Neuronal stem cell (in vitro differentiated cells): ENCODE measurements around the gene RNF114.

ENCODE experiments used
- DNase-seq: peaks from one replicate; pipeline ENCODE4 v3.0.0-alpha.2; 2013; ENCODE audit warnings: low spot score
- H2AFZ ChIP-seq: one replicate; pipeline ENCODE4 v1.6.1; 2013; ENCODE audit warnings: mild to moderate bottlenecking, low read length, inconsistent platforms
- H2AK5ac ChIP-seq: 2 replicates; pipeline ENCODE4 v1.6.1; 2013; ENCODE audit warnings: low read depth, mild to moderate bottlenecking, inconsistent platforms, low read length, moderate library complexity, mixed read lengths
- H2BK120ac ChIP-seq: 2 replicates; pipeline ENCODE4 v1.6.1; 2013; ENCODE audit warnings: low read depth, mild to moderate bottlenecking, inconsistent platforms, low read length, moderate library complexity, mixed read lengths
- H2BK12ac ChIP-seq: one replicate; pipeline ENCODE4 v1.6.1; 2013; ENCODE audit warnings: low read length, inconsistent platforms
- H2BK15ac ChIP-seq: 2 replicates; pipeline ENCODE4 v1.6.1; 2013; ENCODE audit warnings: mild to moderate bottlenecking, low read length, inconsistent platforms, mixed read lengths
- H2BK5ac ChIP-seq: one replicate; pipeline ENCODE4 v1.6.1; 2013; ENCODE audit warnings: inconsistent platforms, mild to moderate bottlenecking, low read length, moderate library complexity
- H3K14ac ChIP-seq: one replicate; pipeline ENCODE4 v1.6.1; 2013; ENCODE audit warnings: low read length, inconsistent platforms
- H3K18ac ChIP-seq: 2 replicates; pipeline ENCODE4 v1.6.1; 2013; ENCODE audit warnings: low read length, inconsistent platforms
- H3K23ac ChIP-seq: 2 replicates; pipeline ENCODE4 v1.6.1; 2013; ENCODE audit warnings: low read depth, mild to moderate bottlenecking, mixed read lengths, low read length, inconsistent platforms; ENCODE audit not compliant: poor library complexity
- H3K27ac ChIP-seq: replicated peaks from 3 replicates; pipeline ENCODE4 v1.5.1; 2013; ENCODE audit warnings: low read length, inconsistent platforms
- H3K27me3 ChIP-seq, 3 experiments: 2 replicates each; pipeline ENCODE4 v1.6.1; 2013; ENCODE audit warnings: low read length in 3 of 3, mild to moderate bottlenecking in 2 of 3, inconsistent platforms in 1 of 3, low read depth in 1 of 3, mixed read lengths in 1 of 3, moderate library complexity in 1 of 3; ENCODE audit not compliant: control insufficient read depth in 3 of 3, insufficient read depth in 3 of 3
- H3K36me3 ChIP-seq, 2 donors: replicated peaks in 1 of 2; 2 replicates each; pipeline ENCODE4 v1.6.1; 2013; ENCODE audit warnings: low read length in 2 of 2; ENCODE audit not compliant: control insufficient read depth in 2 of 2, insufficient read depth in 2 of 2
- H3K4ac ChIP-seq: 2 replicates; pipeline ENCODE4 v1.6.1; 2013; ENCODE audit warnings: inconsistent platforms, mild to moderate bottlenecking, low read length, moderate library complexity
- H3K4me1 ChIP-seq, 2 donors: 1 replicate in 1 of 2; 2 replicates in 1 of 2; pipeline ENCODE4 v1.6.1; 2013; ENCODE audit warnings: low read length in 2 of 2, low read depth in 1 of 2; ENCODE audit not compliant: control insufficient read depth in 2 of 2, insufficient read depth in 1 of 2
- H3K4me2 ChIP-seq: one replicate; pipeline ENCODE4 v1.6.1; 2013; ENCODE audit warnings: mild to moderate bottlenecking, low read length, inconsistent platforms; ENCODE audit not compliant: insufficient read depth, poor library complexity, severe bottlenecking
- H3K4me3 ChIP-seq, 2 donors: 2 replicates each; pipeline ENCODE4 v1.5.1; 2013; ENCODE audit warnings: low read length in 2 of 2, mild to moderate bottlenecking in 2 of 2, inconsistent platforms in 1 of 2, moderate library complexity in 1 of 2
- H3K79me1 ChIP-seq: one replicate; pipeline ENCODE4 v1.6.1; 2013; ENCODE audit warnings: low read depth, mild to moderate bottlenecking, inconsistent platforms, low read length, moderate library complexity
- H3K9ac ChIP-seq: one replicate; pipeline ENCODE4 v1.6.1; 2013; ENCODE audit warnings: mild to moderate bottlenecking, low read depth, low read length, inconsistent platforms; ENCODE audit not compliant: poor library complexity
- H3K9me3 ChIP-seq, 2 donors: replicated peaks in 1 of 2; 2 replicates each; pipeline versions ENCODE3 to v1.6.1; 2013; ENCODE audit warnings: low read length in 2 of 2, mild to moderate bottlenecking in 2 of 2, inconsistent platforms in 1 of 2, low read depth in 1 of 2, mixed read lengths in 1 of 2, moderate library complexity in 1 of 2; ENCODE audit not compliant: control insufficient read depth in 2 of 2, insufficient read depth in 1 of 2
- H4K8ac ChIP-seq: one replicate; pipeline ENCODE4 v1.6.1; 2013; ENCODE audit warnings: low read depth, mild to moderate bottlenecking, inconsistent platforms, low read length, moderate library complexity
- H4K91ac ChIP-seq: one replicate; pipeline ENCODE4 v1.6.1; 2013; ENCODE audit warnings: low read length, low read depth, mild to moderate bottlenecking, inconsistent platforms; ENCODE audit not compliant: poor library complexity
- WGBS, 2 donors: extraction: QIAGEN DNeasy Blood & Tissue Kit; methylation state at CpG; one replicate each; pipeline ENCODE4 v1.1.7; 2013; ENCODE audit warnings: missing lambda C conversion rate in 2 of 2, mixed read lengths in 1 of 2; ENCODE audit not compliant: insufficient read length in 2 of 2, insufficient replicate concordance in 1 of 2; ENCODE audit errors: extremely low coverage in 2 of 2; 5-methylcytosine and 5-hydroxymethylcytosine counted together

The RNF114 gene

GRCh38 chr20:49969234-49969633 is 33.0 kb downstream of the RNF114 start:
- no peaks in the 10 kb centered on the region for H3K9me3 ChIP-seq
- H2BK15ac ChIP-seq, result no peak overlapping the region
- no peaks in the 10 kb centered on the region for H3K79me1 ChIP-seq
- no peak overlapping the region for H2AFZ ChIP-seq
- H3K4me1 ChIP-seq, result peaks cover 0 to 2% of the 10 kb centered on the region in 2 donors
- H3K9ac ChIP-seq, result no peak overlapping the region
- no peaks in the 10 kb centered on the region for H3K27me3 ChIP-seq
- no peak overlapping the region for H3K14ac ChIP-seq
- H3K27ac ChIP-seq, result no peak overlapping the region
- H2BK5ac ChIP-seq, result no peak overlapping the region
- WGBS, 2 donors, result no CpG with 5 or more reads among the region's 3 CpGs
- H4K91ac ChIP-seq, result no peak overlapping the region
- no peaks in the 10 kb centered on the region for H3K36me3 ChIP-seq
- H3K23ac ChIP-seq, result no peak overlapping the region
- H2BK120ac ChIP-seq, result no peak overlapping the region
- H3K4me2 ChIP-seq, result no peak overlapping the region
- no peak overlapping the region for H3K4me3 ChIP-seq
- no peak overlapping the region for H2BK12ac ChIP-seq
- H4K8ac ChIP-seq, result no peak overlapping the region
- H3K18ac ChIP-seq, result no peak overlapping the region
- no peak overlapping the region for H2AK5ac ChIP-seq
- H3K4ac ChIP-seq, result no peak overlapping the region
- DNase-seq, result no peak

- Histone ChIP-seq H3K36me3 (no peaks in the 10 kb centered on the region), H2AK5ac (no peak overlapping the region), H2BK120ac (no peak overlapping the region), H4K91ac (no peak overlapping the region), H3K27me3 (no peaks in the 10 kb centered on the region), H2BK12ac (no peak overlapping the region), H2BK5ac (no peak overlapping the region), H3K27ac (no peak overlapping the region), H3K4me2 (no peak overlapping the region), H4K8ac (no peak overlapping the region), H3K79me1 (no peaks in the 10 kb centered on the region), H3K18ac (no peak overlapping the region), H3K4ac (no peak overlapping the region), H2BK15ac (no peak overlapping the region), H3K14ac (peak overlapping the region; percentile 56), H2AFZ (no peak overlapping the region), H3K9me3 (no peaks in the 10 kb centered on the region), H3K4me3 (no peak overlapping the region), H3K23ac (no peak overlapping the region), H3K9ac (no peak overlapping the region), H3K4me1 (peaks cover 0 to 2% of the 10 kb centered on the region in 2 donors)
- DNase-seq, result no peak
- WGBS, 2 donors, result no CpG with 5 or more reads among the region's 5 CpGs
These were observed 33.7 kb downstream of the RNF114 start for GRCh38 chr20:49969946-49970345.

- no peak for DNase-seq
- H2BK12ac ChIP-seq, result no peak overlapping the region
- H3K14ac ChIP-seq, result no peak overlapping the region
- H3K4ac ChIP-seq, result no peak overlapping the region
- H3K9ac ChIP-seq, result no peak overlapping the region
- no peaks in the 10 kb centered on the region for H3K79me1 ChIP-seq
- no peak overlapping the region for H3K4me3 ChIP-seq
- no peak overlapping the region for H2BK15ac ChIP-seq
- H2BK5ac ChIP-seq, result no peak overlapping the region
- no CpG with 5 or more reads among the region's 8 CpGs for WGBS, 2 donors
- H2AK5ac ChIP-seq, result no peak overlapping the region
- no peak overlapping the region for H2BK120ac ChIP-seq
- no peak overlapping the region for H3K27ac ChIP-seq
- peaks cover 0 to 2% of the 10 kb centered on the region in 2 donors for H3K4me1 ChIP-seq
- no peaks in the 10 kb centered on the region for H3K9me3 ChIP-seq
- H4K91ac ChIP-seq, result no peak overlapping the region
- no peak overlapping the region for H3K4me2 ChIP-seq
- H3K36me3 ChIP-seq, result no peaks in the 10 kb centered on the region
- no peak overlapping the region for H3K23ac ChIP-seq
- no peak overlapping the region for H2AFZ ChIP-seq
- H4K8ac ChIP-seq, result no peak overlapping the region
- H3K27me3 ChIP-seq, result no peaks in the 10 kb centered on the region
- H3K18ac ChIP-seq, result no peak overlapping the region
These were observed 34.3 kb downstream of the RNF114 start for GRCh38 chr20:49970498-49970897.

GRCh38 chr20:49973981-49974380 is 37.8 kb downstream of the RNF114 start:
- Histone ChIP-seq H3K18ac (no peak overlapping the region), H3K4me2 (no peak overlapping the region), H2BK5ac (no peak overlapping the region), H3K27ac (no peak overlapping the region), H3K79me1 (no peaks in the 10 kb centered on the region), H3K14ac (no peak overlapping the region), H2BK120ac (no peak overlapping the region), H3K4me3 (no peak overlapping the region), H3K4ac (no peak overlapping the region), H3K4me1 (peaks cover 0 to 2% of the 10 kb centered on the region in 2 donors), H2AK5ac (no peak overlapping the region), H2AFZ (no peak overlapping the region), H2BK15ac (no peak overlapping the region), H3K27me3 (no peaks in the 10 kb centered on the region), H3K36me3 (no peaks in the 10 kb centered on the region), H4K8ac (no peak overlapping the region), H3K9ac (no peak overlapping the region), H3K9me3 (no peaks in the 10 kb centered on the region), H4K91ac (no peak overlapping the region), H2BK12ac (no peak overlapping the region), H3K23ac (no peak overlapping the region)
- DNase-seq, result no peak
- no CpG with 5 or more reads among the region's 4 CpGs for WGBS, 2 donors
